ENCODE data around the gene NAA80. TPM values are rescaled to one million over a fixed set of nuclear protein-coding genes. Genes with fewer than 3 reads are reported as not detected.
"Not testable (repeated sequence)": the region's sequence is repeated elsewhere in the genome, so short reads cannot be mapped to it uniquely, and the experiment has no call there.

Gene NAA80
- total RNA-seq, 1 donor = 8.4 TPM

- no peak for DNase-seq (ENCODE audit: low read depth)
- H3K4me3 ChIP-seq (ENCODE audit: low read depth, low read length) = no peak overlapping the region
- TF ChIP-seq, protein P1, sequence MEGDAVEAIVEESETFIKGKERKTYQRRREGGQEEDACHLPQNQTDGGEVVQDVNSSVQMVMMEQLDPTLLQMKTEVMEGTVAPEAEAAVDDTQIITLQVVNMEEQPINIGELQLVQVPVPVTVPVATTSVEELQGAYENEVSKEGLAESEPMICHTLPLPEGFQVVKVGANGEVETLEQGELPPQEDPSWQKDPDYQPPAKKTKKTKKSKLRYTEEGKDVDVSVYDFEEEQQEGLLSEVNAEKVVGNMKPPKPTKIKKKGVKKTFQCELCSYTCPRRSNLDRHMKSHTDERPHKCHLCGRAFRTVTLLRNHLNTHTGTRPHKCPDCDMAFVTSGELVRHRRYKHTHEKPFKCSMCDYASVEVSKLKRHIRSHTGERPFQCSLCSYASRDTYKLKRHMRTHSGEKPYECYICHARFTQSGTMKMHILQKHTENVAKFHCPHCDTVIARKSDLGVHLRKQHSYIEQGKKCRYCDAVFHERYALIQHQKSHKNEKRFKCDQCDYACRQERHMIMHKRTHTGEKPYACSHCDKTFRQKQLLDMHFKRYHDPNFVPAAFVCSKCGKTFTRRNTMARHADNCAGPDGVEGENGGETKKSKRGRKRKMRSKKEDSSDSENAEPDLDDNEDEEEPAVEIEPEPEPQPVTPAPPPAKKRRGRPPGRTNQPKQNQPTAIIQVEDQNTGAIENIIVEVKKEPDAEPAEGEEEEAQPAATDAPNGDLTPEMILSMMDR (IDR thresholded peaks at IDR 0.05; ENCODE audit: insufficient read depth, low read length) = no peak
Measured at GRCh38 chr3:50266017-50266416, 33.2 kb downstream of the NAA80 start.

GRCh38 chr3:50265571-50265970 is 33.6 kb downstream of the NAA80 start:
- no peak for DNase-seq (ENCODE audit: low read depth)
- TF ChIP-seq, protein P1 (IDR thresholded peaks at IDR 0.05; ENCODE audit: insufficient read depth, low read length) = no peak
- no peak overlapping the region for H3K4me3 ChIP-seq (ENCODE audit: low read depth, low read length)

GRCh38 chr3:50264964-50265485 is 34.2 kb downstream of the NAA80 start:
- H3K4me3 ChIP-seq (ENCODE audit: low read depth, low read length) = no peak overlapping the region
- no peak for DNase-seq (ENCODE audit: low read depth)
- TF ChIP-seq, protein P1 (IDR thresholded peaks at IDR 0.05; ENCODE audit: insufficient read depth, low read length) = no peak

DNA sequence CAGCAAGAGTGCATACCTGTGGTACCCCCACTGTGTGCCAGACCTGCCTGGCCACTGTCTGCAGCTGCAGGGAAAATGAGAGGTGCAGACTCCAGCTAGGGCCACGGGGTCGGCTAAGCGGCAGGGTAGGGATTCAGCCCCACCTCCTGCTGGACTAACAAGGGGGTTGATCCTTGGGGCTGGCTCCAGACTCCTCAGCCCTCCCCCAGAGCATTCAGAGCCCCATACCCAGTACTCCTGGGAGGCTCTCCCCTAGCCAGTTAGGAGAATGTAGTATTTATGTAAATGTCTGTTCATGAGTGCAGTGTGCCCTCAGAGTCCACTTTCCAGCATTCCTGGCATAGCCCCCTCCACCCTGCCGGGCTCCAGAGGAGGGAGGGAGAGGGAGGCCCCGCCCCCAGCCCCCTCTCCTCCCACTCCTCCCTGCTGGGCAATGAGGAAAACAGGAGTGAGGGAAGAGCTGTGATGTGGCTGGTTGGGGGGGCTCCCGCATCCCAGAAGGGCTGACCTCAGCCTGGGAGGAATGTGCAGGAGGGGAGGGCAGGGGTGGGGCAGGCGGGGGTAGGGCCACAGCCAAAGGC is 34.7 kb downstream of the NAA80 start:
- TF ChIP-seq, protein P1 (IDR thresholded peaks at IDR 0.05; ENCODE audit: insufficient read depth, low read length) = peak; percentile 9
- no peak overlapping the region for H3K4me3 ChIP-seq (ENCODE audit: low read depth, low read length)
- DNase-seq (ENCODE audit: low read depth) = peak; percentile 91

DNA sequence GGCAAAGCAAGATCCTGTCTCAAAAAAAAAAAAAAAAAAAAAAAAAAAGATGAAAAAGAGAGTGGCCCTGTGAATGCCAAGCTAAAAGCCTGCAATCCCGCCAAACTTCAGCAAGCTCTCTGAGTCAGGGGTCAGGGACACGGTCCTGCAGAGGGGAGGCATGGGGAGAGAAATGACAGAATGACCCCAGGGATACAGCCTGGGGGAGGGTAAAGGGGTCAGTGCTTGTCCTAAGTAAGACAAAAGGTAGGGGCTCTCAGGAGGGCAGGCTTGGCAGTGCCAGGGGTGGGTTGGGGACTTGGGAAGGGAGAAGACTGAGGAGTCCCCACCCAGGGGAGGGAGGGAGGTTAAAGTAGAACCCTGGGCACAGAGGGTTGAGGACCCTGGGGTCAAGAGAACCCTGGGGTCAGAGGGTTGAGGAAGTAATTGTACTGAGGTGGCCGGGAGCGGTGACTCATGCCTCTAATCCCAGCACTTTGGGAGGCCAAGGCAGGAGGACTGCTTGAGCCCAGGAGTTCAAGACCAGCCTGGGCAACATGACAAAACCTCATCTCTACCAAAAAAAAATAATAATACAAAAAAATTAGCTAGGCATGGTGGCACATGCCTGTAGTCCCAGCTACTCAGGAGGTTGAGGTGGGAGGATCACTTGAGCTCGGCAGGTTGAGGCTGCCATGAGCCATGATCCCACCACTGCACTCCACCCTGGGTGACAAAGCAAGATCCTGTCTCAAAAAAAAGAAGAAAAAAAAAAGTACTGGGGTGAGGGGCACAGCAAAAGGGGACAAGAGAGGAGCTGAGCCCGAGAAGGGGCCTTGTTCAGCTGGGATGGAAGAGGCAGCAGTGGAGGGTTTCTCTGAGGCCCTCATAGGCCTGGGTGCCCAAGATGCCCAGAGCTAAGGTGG is 35.5 kb downstream of the NAA80 start:
- H3K4me3 ChIP-seq (ENCODE audit: low read depth, low read length) = no peak overlapping the region
- TF ChIP-seq, protein P1 (IDR thresholded peaks at IDR 0.05; ENCODE audit: insufficient read depth, low read length) = no peak
- DNase-seq (ENCODE audit: low read depth) = peak; percentile 33

DNA sequence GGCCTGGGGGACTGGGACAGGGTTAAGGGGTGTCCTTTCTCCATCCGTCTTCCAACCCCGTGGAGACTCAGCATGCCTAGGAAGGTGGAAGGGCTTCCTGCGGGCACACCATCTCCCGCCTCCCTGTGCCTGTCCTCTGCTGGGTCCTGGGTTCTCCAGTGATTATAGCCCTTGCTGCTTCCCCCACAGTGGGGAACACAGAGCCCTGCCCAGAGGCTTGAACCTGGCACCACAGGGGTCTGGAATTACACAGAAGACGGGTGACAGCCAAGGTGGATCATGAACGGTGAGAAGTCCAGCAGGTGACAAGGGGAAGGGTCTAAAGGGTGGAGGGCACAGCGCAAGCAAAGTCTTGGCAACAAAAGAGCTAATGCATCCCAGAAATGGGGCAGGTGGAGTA is 36.4 kb downstream of the NAA80 start:
- no peak for DNase-seq (ENCODE audit: low read depth)
- TF ChIP-seq, protein P1 (IDR thresholded peaks at IDR 0.05; ENCODE audit: insufficient read depth, low read length) = no peak
- no peak overlapping the region for H3K4me3 ChIP-seq (ENCODE audit: low read depth, low read length)

DNA sequence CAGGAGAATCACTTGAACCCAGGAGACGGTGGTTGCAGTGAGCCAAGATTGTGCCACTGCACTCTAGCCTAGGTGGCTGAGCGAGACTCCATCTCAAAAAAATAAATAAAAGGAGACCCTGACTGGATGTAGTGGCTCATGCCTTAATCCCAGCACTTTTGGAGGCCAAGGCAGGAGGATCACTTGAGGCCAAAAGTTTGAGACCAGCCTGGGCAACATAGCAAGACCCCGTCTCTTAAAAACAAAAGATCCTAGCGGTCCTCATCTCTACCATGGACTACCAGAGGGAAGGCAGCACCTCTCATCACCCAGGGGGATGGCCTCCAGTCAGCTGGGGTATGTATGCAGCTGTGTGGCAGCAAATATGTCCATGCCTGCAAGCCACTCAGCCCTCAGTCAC is 37.0 kb downstream of the NAA80 start:
- not testable (repeated sequence) for H3K4me3 ChIP-seq (ENCODE audit: low read depth, low read length)

More for the DNA sequence above, 37.0 kb downstream of the NAA80 start:
- DNase-seq (ENCODE audit: low read depth) = not testable (repeated sequence)
